Right cardiac atrium (tissue), 5 donors: Measurements from ENCODE around the gene SPRY4. TPM values are rescaled to one million over a fixed set of nuclear protein-coding genes. Genes with fewer than 3 reads are reported as not detected.
"Not testable (repeated sequence)": the region's sequence is repeated elsewhere in the genome, so short reads cannot be mapped to it uniquely, and the experiment has no call there.

Source experiments
- ATAC-seq, 2 donors: fragments of 200-7000 bp; cut with Tn5 transposase; one replicate each; pipeline versions ENCODE4 v1.8.0 to v1.9.1; 2020; ENCODE audit warnings: moderate library complexity in 2 of 2, mild to moderate bottlenecking in 1 of 2
- DNase-seq, 3 donors: peaks; one replicate each; pipeline ENCODE4 v3.0.0-alpha.2; 2020
- H3K27ac ChIP-seq: one replicate; pipeline ENCODE4 v1.5.1; 2013; ENCODE audit warnings: mild to moderate bottlenecking, low read length, control low read depth, moderate library complexity
- H3K27me3 ChIP-seq: one replicate; pipeline ENCODE4 v1.6.1; 2013; ENCODE audit not compliant: control insufficient read depth, insufficient read depth
- H3K4me1 ChIP-seq: one replicate; pipeline ENCODE4 v1.6.1; 2013; ENCODE audit warnings: low read length; ENCODE audit not compliant: control insufficient read depth, insufficient read depth
- H3K4me3 ChIP-seq: one replicate; pipeline ENCODE4 v1.5.1; 2013; ENCODE audit warnings: low read length, control low read depth
- H3K9me3 ChIP-seq: one replicate; pipeline ENCODE4 v1.6.1; 2013; ENCODE audit warnings: low read length; ENCODE audit not compliant: control insufficient read depth
- WGBS: extraction: QIAGEN DNeasy Blood & Tissue Kit; methylation state at CpG from one replicate; pipeline ENCODE4 v1.1.7; 2013; 5-methylcytosine and 5-hydroxymethylcytosine counted together
- intact Hi-C, 4 donors: fragments of 100-400 bp; cut with DNase I; formaldehyde crosslinking; loops; one replicate each; pipeline versions ENCODE4 v1.11.0 to v1.14.0; 2022 to 2023
- polyA plus RNA-seq: library from polyadenylated mRNA; stranded (reverse); fragments of 200-250 nt; gene quantifications from one replicate; pipeline ENCODE4 v1.2.3, GENCODE V29; 2013
- total RNA-seq, 4 donors: library from RNA; stranded (reverse); fragmentation: NEBNext Ultra II Directional; extraction: Animal tissue kit (Norgen Biotek cat#: 25700); gene quantifications; one replicate each; pipeline ENCODE4 v1.2.1, GENCODE V29; 2021
- donor health status: healthy with polysubstance abuse.
- donor health status: DM: no; HTN: yes; CAD: no.
- donor health status: DM: no; HTN: no; CAD: no.
- donor health status: DM: no; HTN: yes; CAD: no; lungs with severe emphysema.
- donor health status: DM: yes; HTN: yes; CAD: no.

SPRY4 gene
- total and polyA plus RNA-seq, 5 donors, result 8.1 to 18.3 (median 9.3) TPM

GRCh38 chr5:142306077-142306502, 18.7 kb downstream of the SPRY4 start:
- Histone ChIP-seq H3K4me3 (no peak overlapping the region), H3K9me3 (no peaks in the 10 kb centered on the region), H3K27me3 (no peaks in the 10 kb centered on the region), H3K27ac (no peak overlapping the region), H3K4me1 (peaks cover 15% of the 10 kb centered on the region)
- DNase-seq (no peak), ATAC-seq (no peak)
- intact Hi-C loops, result no loop called here
- WGBS, result 87% methylated on average over 6 of the region's 6 CpGs

GRCh38 chr5:142305211-142305610, 19.6 kb downstream of the SPRY4 start:
- Histone ChIP-seq H3K4me3 (no peak overlapping the region), H3K4me1 (peaks cover 9% of the 10 kb centered on the region), H3K27me3 (no peaks in the 10 kb centered on the region), H3K27ac (no peak overlapping the region), H3K9me3 (no peaks in the 10 kb centered on the region)
- DNase-seq (no peak), ATAC-seq (no peak)
- intact Hi-C loops, result no loop called here
- 94% methylated on average over 3 of the region's 3 CpGs for WGBS

GRCh38 chr5:142304013-142304701, 20.7 kb downstream of the SPRY4 start:
- 71% methylated on average over 14 of the region's 14 CpGs for WGBS
- H3K4me3 ChIP-seq, result no peak overlapping the region
- no peaks in the 10 kb centered on the region for H3K27me3 ChIP-seq
- intact Hi-C loops, result no loop called here
- no peaks in the 10 kb centered on the region for H3K9me3 ChIP-seq
- no peak overlapping the region for H3K27ac ChIP-seq
- ATAC-seq, result peak; percentile 49 to 57
- H3K4me1 ChIP-seq, result peaks cover 9% of the 10 kb centered on the region
- DNase-seq, result peak in 1 of 3 donors; percentile 71

GRCh38 chr5:142303565-142303964, 21.3 kb downstream of the SPRY4 start:
- no peaks in the 10 kb centered on the region for H3K9me3 ChIP-seq
- H3K27ac ChIP-seq, result no peak overlapping the region
- H3K27me3 ChIP-seq, result no peaks in the 10 kb centered on the region
- DNase-seq, result no peak
- H3K4me1 ChIP-seq, result peaks cover 9% of the 10 kb centered on the region
- no peak overlapping the region for H3K4me3 ChIP-seq
- no peak for ATAC-seq
- intact Hi-C loops, result no loop called here
- 57% methylated on average over 7 of the region's 7 CpGs for WGBS

- WGBS, result 80% methylated on average over 4 of the region's 4 CpGs
- Histone ChIP-seq H3K27ac (no peak overlapping the region), H3K4me3 (no peak overlapping the region), H3K9me3 (no peaks in the 10 kb centered on the region), H3K4me1 (peaks cover 10% of the 10 kb centered on the region), H3K27me3 (no peaks in the 10 kb centered on the region)
- intact Hi-C loops, result no loop called here
- ATAC-seq (no peak), DNase-seq (no peak)
Measured at GRCh38 chr5:142301540-142301939, 23.3 kb downstream of the SPRY4 start.

- Histone ChIP-seq H3K27me3 (no peaks in the 10 kb centered on the region), H3K27ac (no peak overlapping the region), H3K9me3 (no peaks in the 10 kb centered on the region), H3K4me3 (no peak overlapping the region), H3K4me1 (peaks cover 11% of the 10 kb centered on the region)
- WGBS, result 92% methylated on average over 8 of the region's 8 CpGs
- DNase-seq, result no peak
- ATAC-seq, result no peak
- intact Hi-C loops, result no loop called here
Measured at GRCh38 chr5:142300677-142301076, 24.1 kb downstream of the SPRY4 start.

GRCh38 chr5:142298789-142299188, 26.0 kb downstream of the SPRY4 start:
- no peak for ATAC-seq
- DNase-seq, result no peak
- Histone ChIP-seq H3K4me1 (peaks cover 5% of the 10 kb centered on the region), H3K9me3 (no peaks in the 10 kb centered on the region), H3K4me3 (no peak overlapping the region), H3K27ac (no peak overlapping the region), H3K27me3 (no peaks in the 10 kb centered on the region)
- intact Hi-C loops, result no loop called here
- 76% methylated on average over 6 of the region's 6 CpGs for WGBS

GRCh38 chr5:142297786-142298185, 27.0 kb downstream of the SPRY4 start:
- DNase-seq, ATAC-seq, H3K27me3 ChIP-seq, intact Hi-C loops, H3K4me3 ChIP-seq, H3K9me3 ChIP-seq, H3K4me1 ChIP-seq, H3K27ac ChIP-seq: not testable (repeated sequence)
- WGBS, result 96% methylated on average over 5 of the region's 5 CpGs

GRCh38 chr5:142296914-142297417, 27.9 kb downstream of the SPRY4 start:
- peak; percentile 55 to 60 for ATAC-seq
- intact Hi-C loops, result no loop called here

GRCh38 chr5:142295960-142296860, 28.6 kb downstream of the SPRY4 start:
- WGBS, result 66% methylated on average over 8 of the region's 8 CpGs
- peaks cover 2% of the 10 kb centered on the region for H3K4me1 ChIP-seq
- peak overlapping the region; percentile 49 for H3K27ac ChIP-seq

More at GRCh38 chr5:142296914-142297417, 27.9 kb downstream of the SPRY4 start:
- peak overlapping the region; percentile 49 for H3K27ac ChIP-seq
- no peak overlapping the region for H3K4me3 ChIP-seq
- 26% methylated on average over 7 of the region's 7 CpGs for WGBS
- no peaks in the 10 kb centered on the region for H3K27me3 ChIP-seq
- H3K9me3 ChIP-seq, result no peaks in the 10 kb centered on the region
- peaks cover 2% of the 10 kb centered on the region for H3K4me1 ChIP-seq
- peak in 1 of 3 donors; percentile 63 for DNase-seq

More at GRCh38 chr5:142295960-142296860, 28.6 kb downstream of the SPRY4 start:
- Histone ChIP-seq H3K27me3 (no peaks in the 10 kb centered on the region), H3K9me3 (no peaks in the 10 kb centered on the region), H3K4me3 (no peak overlapping the region)
- no peak for DNase-seq
- ATAC-seq, result no peak
- intact Hi-C loops, result no loop called here
